H9 (cell line): ENCODE measurements around the gene SEMA4C. TPM values are rescaled to one million over a fixed set of nuclear protein-coding genes. Genes with fewer than 3 reads are reported as not detected.
A peak's percentile ranks its signal among the peaks of the same experiment; 100 is the strongest.

Experiments
- DNase-seq: peaks from one replicate; pipeline ENCODE4 v3.0.0-alpha.2; 2017
- H2AFZ ChIP-seq: one replicate; pipeline ENCODE4 v1.6.1; 2013; ENCODE audit warnings: mild to moderate bottlenecking, low read length, control low read depth, moderate library complexity
- H2AK5ac ChIP-seq: 2 replicates; pipeline ENCODE4 v1.6.1; 2013; ENCODE audit warnings: low read length, control low read depth, mixed read lengths; ENCODE audit not compliant: insufficient read length
- H2BK120ac ChIP-seq: one replicate; pipeline ENCODE4 v1.6.1; 2013; ENCODE audit warnings: low read depth, mild to moderate bottlenecking, low read length, control low read depth, inconsistent platforms; ENCODE audit not compliant: poor library complexity, severe bottlenecking
- H2BK12ac ChIP-seq: 2 replicates; pipeline ENCODE4 v1.6.1; 2013; ENCODE audit warnings: low read length, control low read depth, mixed read lengths, low read depth; ENCODE audit not compliant: insufficient read length
- H2BK15ac ChIP-seq: 2 replicates; pipeline ENCODE4 v1.6.1; 2013; ENCODE audit warnings: low read depth, low read length, control low read depth
- H2BK20ac ChIP-seq: one replicate; pipeline ENCODE4 v1.6.1; 2013; ENCODE audit warnings: low read depth, mild to moderate bottlenecking, low read length, control low read depth, inconsistent platforms; ENCODE audit not compliant: poor library complexity, severe bottlenecking
- H2BK5ac ChIP-seq: 2 replicates; pipeline ENCODE4 v1.6.1; 2013; ENCODE audit warnings: low read length, control low read depth, mixed read lengths; ENCODE audit not compliant: insufficient read length
- H3K14ac ChIP-seq: 2 replicates; pipeline ENCODE4 v1.6.1; 2013; ENCODE audit warnings: low read length, control low read depth; ENCODE audit not compliant: insufficient read depth
- H3K18ac ChIP-seq: 2 replicates; pipeline ENCODE4 v1.6.1; 2013; ENCODE audit warnings: low read depth, mild to moderate bottlenecking, mixed read lengths, low read length, control low read depth; ENCODE audit not compliant: insufficient read length
- H3K23ac ChIP-seq: 2 replicates; pipeline ENCODE4 v1.6.1; 2013; ENCODE audit warnings: low read length, control low read depth, mixed read lengths, low read depth; ENCODE audit not compliant: insufficient read length
- H3K23me2 ChIP-seq: 2 replicates; pipeline ENCODE4 v1.6.1; 2013; ENCODE audit warnings: low read depth, mild to moderate bottlenecking, mixed read lengths, low read length, control low read depth; ENCODE audit not compliant: insufficient read length, poor library complexity, severe bottlenecking
- H3K27ac ChIP-seq: 2 replicates; pipeline ENCODE4 v1.5.1; 2013; ENCODE audit warnings: low read length, control low read depth, mixed read lengths, low read depth; ENCODE audit not compliant: insufficient read length
- H3K27me3 ChIP-seq: 2 replicates; pipeline ENCODE4 v1.6.1; 2013; ENCODE audit warnings: low read length, control low read depth, inconsistent platforms; ENCODE audit not compliant: insufficient read depth
- H3K4ac ChIP-seq: 2 replicates; pipeline ENCODE4 v1.6.1; 2013; ENCODE audit warnings: low read depth, mild to moderate bottlenecking, control low read depth, inconsistent platforms, low read length, moderate library complexity
- H3K4me1 ChIP-seq: 2 replicates; pipeline ENCODE4 v1.6.1; 2013; ENCODE audit warnings: low read length, control low read depth, inconsistent platforms; ENCODE audit not compliant: insufficient read depth
- H3K4me2 ChIP-seq: 2 replicates; pipeline ENCODE4 v1.6.1; 2013; ENCODE audit warnings: low read length, control low read depth, mixed read lengths; ENCODE audit not compliant: insufficient read length, insufficient read depth
- H3K56ac ChIP-seq: 2 replicates; pipeline ENCODE4 v1.6.1; 2013; ENCODE audit warnings: low read depth, mild to moderate bottlenecking, mixed read lengths, low read length, control low read depth; ENCODE audit not compliant: insufficient read length
- H3K79me1 ChIP-seq: 2 replicates; pipeline ENCODE4 v1.6.1; 2013; ENCODE audit warnings: low read depth, mild to moderate bottlenecking, moderate library complexity, low read length, control low read depth, inconsistent platforms; ENCODE audit not compliant: insufficient read depth, poor library complexity, severe bottlenecking
- H3K79me2 ChIP-seq: 2 replicates; pipeline ENCODE4 v1.6.1; 2013; ENCODE audit warnings: low read length, control low read depth, inconsistent platforms; ENCODE audit not compliant: insufficient read depth
- H3K9ac ChIP-seq: 2 replicates; pipeline ENCODE4 v1.6.1; 2013; ENCODE audit warnings: low read length, control low read depth, mixed read lengths; ENCODE audit not compliant: insufficient read length; ENCODE audit errors: extremely low read depth
- H3K9me3 ChIP-seq: one replicate; pipeline ENCODE4 v1.6.1; 2013; ENCODE audit warnings: low read depth, low read length, inconsistent platforms; ENCODE audit not compliant: control insufficient read depth
- H3T11ph ChIP-seq: one replicate; pipeline ENCODE4 v1.6.1; 2013; ENCODE audit warnings: mild to moderate bottlenecking, low read length, control low read depth, inconsistent platforms
- H4K20me1 ChIP-seq: one replicate; pipeline ENCODE4 v1.6.1; 2013; ENCODE audit not compliant: control insufficient read depth, insufficient read length, insufficient read depth
- H4K5ac ChIP-seq: 2 replicates; pipeline ENCODE4 v1.6.1; 2013; ENCODE audit warnings: low read depth, mild to moderate bottlenecking, mixed read lengths, low read length, control low read depth; ENCODE audit not compliant: insufficient read length
- H4K8ac ChIP-seq: replicated peaks from 2 replicates; pipeline ENCODE4 v1.6.1; 2013; ENCODE audit warnings: low read length, control low read depth, mixed read lengths, low read depth; ENCODE audit not compliant: insufficient read length
- H4K91ac ChIP-seq: 2 replicates; pipeline ENCODE4 v1.6.1; 2013; ENCODE audit warnings: low read depth, mild to moderate bottlenecking, moderate library complexity, mixed read lengths, low read length, control low read depth; ENCODE audit not compliant: insufficient read length
- H3K27ac Mint-ChIP-seq, 3 experiments: 2 replicates in 2 of 3; 3 replicates in 1 of 3; pipeline ENCODE4 v1.8.0; 2020 to 2021; ENCODE audit warnings: mixed read lengths in 3 of 3, mild to moderate bottlenecking in 1 of 3, moderate library complexity in 1 of 3
- H3K27me3 Mint-ChIP-seq: 2 replicates; pipeline ENCODE4 v1.8.0; 2021; ENCODE audit warnings: low read depth, mild to moderate bottlenecking, moderate library complexity, mixed read lengths
- H3K36me3 Mint-ChIP-seq, 3 experiments: 2 replicates in 2 of 3; 3 replicates in 1 of 3; pipeline ENCODE4 v1.8.0; 2020 to 2021; ENCODE audit warnings: low read depth in 3 of 3, mixed read lengths in 3 of 3; ENCODE audit not compliant: insufficient read depth in 1 of 3
- H3K4me1 Mint-ChIP-seq, 2 experiments: 2 replicates each; pipeline ENCODE4 v1.8.0; 2020; ENCODE audit warnings: mixed read lengths in 2 of 2
- H3K4me3 Mint-ChIP-seq, 2 experiments: 2 replicates in 1 of 2; 3 replicates in 1 of 2; pipeline ENCODE4 v1.8.0; 2020 to 2021; ENCODE audit warnings: mild to moderate bottlenecking in 2 of 2, mixed read lengths in 2 of 2, moderate library complexity in 1 of 2
- H3K9me3 Mint-ChIP-seq, 2 experiments: 2 replicates in 1 of 2; 3 replicates in 1 of 2; pipeline ENCODE4 v1.8.0; 2020; ENCODE audit warnings: mild to moderate bottlenecking in 2 of 2, mixed read lengths in 2 of 2, moderate library complexity in 1 of 2
- WGBS: extraction: QIAGEN DNeasy Blood & Tissue Kit; methylation state at CpG from one replicate; pipeline ENCODE4 v1.1.7; 2013; ENCODE audit warnings: missing lambda C conversion rate, low lambda C conversion rate, mixed read lengths; ENCODE audit not compliant: insufficient read length; ENCODE audit errors: extremely low coverage; 5-methylcytosine and 5-hydroxymethylcytosine counted together
- total RNA-seq: library from RNA; stranded (reverse); gene quantifications from 2 replicates; pipeline ENCODE4 v1.2.1, GENCODE V29; 2021
- TF ChIP-seq, protein P1 (sequence below): fragments of 200-600 bp; sonication (generic); conservative IDR thresholded peaks from 3 replicates; pipeline ENCODE4 v1.8.0; 2021; ENCODE audit warnings: antibody characterized with exemption, mild to moderate bottlenecking

SEMA4C gene
- total RNA-seq, 1 experiment from 2014 or later = 81.6 TPM

DNA sequence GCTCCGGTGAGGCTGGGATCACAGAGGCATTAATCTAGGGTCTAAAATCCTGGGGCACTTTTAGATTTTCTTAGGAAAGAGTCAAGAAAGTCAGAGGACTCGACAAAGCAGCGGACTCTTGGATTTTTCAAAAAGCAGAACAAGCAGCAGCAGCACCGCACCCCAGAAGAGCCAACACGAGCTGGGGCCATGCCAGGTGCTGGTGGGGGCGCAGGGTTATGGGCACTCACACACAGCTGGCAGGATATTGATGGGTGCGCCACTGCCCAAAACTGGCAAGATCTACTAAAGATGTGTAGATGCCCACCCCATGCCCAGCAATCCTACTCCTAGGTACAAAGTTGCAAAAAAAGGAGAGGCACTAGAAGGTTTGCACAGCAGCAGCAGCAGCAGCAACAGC lies 33.9 kb upstream of the SEMA4C start:
- Histone ChIP-seq H3K4me2 (no peak overlapping the region), H3K23ac (no peak overlapping the region), H3K4me1 (peaks cover 2% of the 10 kb centered on the region; the same call in 1 of the 2 replicates), H2AK5ac (no peak overlapping the region), H3K56ac (no peak overlapping the region), H2BK20ac (no peak overlapping the region), H4K8ac (no peak overlapping the region), H3K27ac (no peak overlapping the region), H2BK12ac (no peak overlapping the region), H4K91ac (no peak overlapping the region), H2BK15ac (no peak overlapping the region), H3K4ac (no peak overlapping the region), H3K79me1 (no peaks in the 10 kb centered on the region), H4K5ac (no peak overlapping the region), H3K23me2 (no peaks in the 10 kb centered on the region), H4K20me1 (no peaks in the 10 kb centered on the region), H2BK5ac (no peak overlapping the region), H3K18ac (no peak overlapping the region), H2BK120ac (no peak overlapping the region), H2AFZ (no peak overlapping the region), H3K9me3 (no peaks in the 10 kb centered on the region), H3K9ac (no peak overlapping the region), H3K14ac (no peak overlapping the region), H3T11ph (no peak overlapping the region), H3K79me2 (no peaks in the 10 kb centered on the region), H3K27me3 (no peaks in the 10 kb centered on the region)
- Mint-ChIP-seq H3K4me1 (peaks cover 14 to 22% of the 10 kb centered on the region in 2 experiments), H3K4me3 (no peak overlapping the region), H3K27ac (peak overlapping the region in 1 of 3 experiments; percentile 15; a peak in 1 of 7 replicates), H3K9me3 (no peaks in the 10 kb centered on the region), H3K36me3 (no peaks in the 10 kb centered on the region), H3K27me3 (no peaks in the 10 kb centered on the region)
- WGBS = no CpG with 5 or more reads among the region's 7 CpGs
- TF ChIP-seq, protein P1, sequence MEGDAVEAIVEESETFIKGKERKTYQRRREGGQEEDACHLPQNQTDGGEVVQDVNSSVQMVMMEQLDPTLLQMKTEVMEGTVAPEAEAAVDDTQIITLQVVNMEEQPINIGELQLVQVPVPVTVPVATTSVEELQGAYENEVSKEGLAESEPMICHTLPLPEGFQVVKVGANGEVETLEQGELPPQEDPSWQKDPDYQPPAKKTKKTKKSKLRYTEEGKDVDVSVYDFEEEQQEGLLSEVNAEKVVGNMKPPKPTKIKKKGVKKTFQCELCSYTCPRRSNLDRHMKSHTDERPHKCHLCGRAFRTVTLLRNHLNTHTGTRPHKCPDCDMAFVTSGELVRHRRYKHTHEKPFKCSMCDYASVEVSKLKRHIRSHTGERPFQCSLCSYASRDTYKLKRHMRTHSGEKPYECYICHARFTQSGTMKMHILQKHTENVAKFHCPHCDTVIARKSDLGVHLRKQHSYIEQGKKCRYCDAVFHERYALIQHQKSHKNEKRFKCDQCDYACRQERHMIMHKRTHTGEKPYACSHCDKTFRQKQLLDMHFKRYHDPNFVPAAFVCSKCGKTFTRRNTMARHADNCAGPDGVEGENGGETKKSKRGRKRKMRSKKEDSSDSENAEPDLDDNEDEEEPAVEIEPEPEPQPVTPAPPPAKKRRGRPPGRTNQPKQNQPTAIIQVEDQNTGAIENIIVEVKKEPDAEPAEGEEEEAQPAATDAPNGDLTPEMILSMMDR = no peak
- no peak for DNase-seq
